KMS-11 (cell line): ENCODE measurements around the gene ALDOB.

ENCODE experiments used
- H2AFZ ChIP-seq: fragments of 200-600 bp; sonication (generic); 2 replicates; pipeline ENCODE4 v1.6.1; 2016; ENCODE audit warnings: antibody characterized with exemption, mixed run types, low read depth
- H3K27ac ChIP-seq: fragments of 200-600 bp; sonication (generic); 2 replicates; pipeline ENCODE4 v1.6.1; 2016; ENCODE audit warnings: mild to moderate bottlenecking, mixed run types
- H3K27me3 ChIP-seq: fragments of 200-600 bp; sonication (generic); 2 replicates; pipeline ENCODE4 v1.6.1; 2017; ENCODE audit warnings: mild to moderate bottlenecking, low read depth, mixed run types, moderate library complexity; ENCODE audit not compliant: insufficient read depth
- H3K36me3 ChIP-seq: fragments of 200-600 bp; sonication (generic); 2 replicates; pipeline ENCODE4 v1.6.1; 2017; ENCODE audit warnings: mild to moderate bottlenecking, mixed run types; ENCODE audit not compliant: insufficient read depth
- H3K4me1 ChIP-seq: fragments of 200-600 bp; sonication (generic); 2 replicates; pipeline ENCODE4 v1.6.1; 2016; ENCODE audit warnings: mild to moderate bottlenecking, low read depth, mixed run types; ENCODE audit not compliant: poor library complexity, severe bottlenecking
- H3K4me2 ChIP-seq: fragments of 200-600 bp; sonication (generic); 2 replicates; pipeline ENCODE4 v1.7.0; 2016; ENCODE audit warnings: mild to moderate bottlenecking, mixed run types
- H3K4me3 ChIP-seq: fragments of 200-600 bp; sonication (generic); IDR thresholded peaks from 2 replicates; pipeline ENCODE4 v1.6.1; 2017; ENCODE audit warnings: low read depth, low read length, mixed read lengths; ENCODE audit not compliant: insufficient read depth
- H3K79me2 ChIP-seq: fragments of 200-600 bp; sonication (generic); 2 replicates; pipeline ENCODE4 v1.6.1; 2016; ENCODE audit warnings: low read depth, mixed run types; ENCODE audit not compliant: insufficient read depth
- H3K9ac ChIP-seq: fragments of 200-600 bp; sonication (generic); 2 replicates; pipeline ENCODE4 v1.6.1; 2016; ENCODE audit warnings: mild to moderate bottlenecking, mixed run types
- H4K20me1 ChIP-seq: fragments of 200-600 bp; sonication (generic); 2 replicates; pipeline ENCODE4 v1.6.1; 2016; ENCODE audit warnings: mild to moderate bottlenecking, mixed run types; ENCODE audit not compliant: insufficient read depth
- CTCF ChIP-seq: fragments of 200-600 bp; sonication (generic); conservative IDR thresholded peaks from 2 replicates; pipeline ENCODE4 v1.6.1; 2017; ENCODE audit warnings: low read depth, mild to moderate bottlenecking, antibody characterized with exemption, low read length, moderate library complexity, mixed read lengths

Gene ALDOB

DNA sequence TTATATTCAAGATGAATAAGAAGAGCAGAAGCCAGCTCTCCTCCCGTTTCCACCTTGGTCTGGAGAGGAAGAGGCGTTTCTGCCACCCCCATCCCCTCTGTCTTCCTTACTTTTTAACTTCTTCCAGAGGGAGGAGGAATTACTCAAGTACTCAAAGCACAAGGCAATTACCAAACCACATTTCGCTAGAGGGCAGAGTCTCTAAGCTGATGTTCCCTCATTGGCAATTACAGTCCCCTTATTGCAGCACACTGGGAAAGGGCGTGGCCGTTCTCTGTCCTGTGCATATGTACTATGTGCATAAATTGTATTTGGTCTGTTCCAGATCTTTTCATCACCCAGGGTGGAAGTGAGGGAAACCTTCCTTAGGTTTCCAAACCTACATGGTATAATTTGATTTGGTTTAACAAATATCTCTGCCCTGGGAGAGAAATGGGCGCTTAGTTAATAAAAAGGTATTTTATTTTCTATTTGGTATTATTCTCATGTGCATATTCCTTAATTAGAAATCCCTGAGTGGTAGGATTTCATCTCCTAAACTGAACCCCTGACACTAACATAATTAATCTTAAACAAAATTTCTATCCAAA, 29.8 kb upstream of the ALDOB start:
- no peak overlapping the region for H3K4me2 ChIP-seq
- H3K27ac ChIP-seq: no peak overlapping the region
- no peak for TF ChIP-seq CTCF
- no peaks in the 10 kb centered on the region for H3K36me3 ChIP-seq
- H3K4me1 ChIP-seq: no peaks in the 10 kb centered on the region
- H3K27me3 ChIP-seq: no peaks in the 10 kb centered on the region
- no peak overlapping the region for H3K9ac ChIP-seq
- H3K79me2 ChIP-seq: no peaks in the 10 kb centered on the region
- no peaks in the 10 kb centered on the region for H4K20me1 ChIP-seq
- no peak overlapping the region for H3K4me3 ChIP-seq
- no peak overlapping the region for H2AFZ ChIP-seq

DNA sequence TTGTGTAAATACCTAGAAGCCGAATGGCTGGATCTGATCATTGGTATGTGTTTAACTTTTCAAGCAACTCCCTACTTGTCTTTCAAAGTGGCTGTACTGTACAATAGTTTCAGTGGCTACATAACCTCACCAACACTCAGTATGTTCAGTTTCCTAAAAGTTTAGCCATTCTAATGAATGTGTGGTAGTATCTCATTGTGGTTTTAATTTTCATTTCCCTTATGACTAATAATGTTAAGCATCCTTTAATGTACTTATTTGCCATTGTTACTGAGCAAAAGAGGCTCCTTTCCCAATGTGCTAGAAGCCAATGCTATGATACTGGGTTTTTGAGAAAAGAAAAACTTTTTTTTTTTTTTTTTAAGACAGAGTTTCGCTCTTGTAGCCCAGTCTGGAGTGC, 27.8 kb upstream of the ALDOB start:
- Histone ChIP-seq H3K27ac (no peak overlapping the region), H2AFZ (no peak overlapping the region)

GRCh38 chr9:101462558-101462957, 27.0 kb upstream of the ALDOB start:
- Histone ChIP-seq H2AFZ (no peak overlapping the region), H3K79me2 (no peaks in the 10 kb centered on the region), H3K4me2 (no peak overlapping the region), H3K4me3 (no peak overlapping the region), H4K20me1 (no peaks in the 10 kb centered on the region), H3K36me3 (no peaks in the 10 kb centered on the region), H3K4me1 (no peaks in the 10 kb centered on the region), H3K27me3 (no peaks in the 10 kb centered on the region), H3K9ac (no peak overlapping the region), H3K27ac (no peak overlapping the region)
- no peak for TF ChIP-seq CTCF

More for the DNA sequence above, 27.8 kb upstream of the ALDOB start:
- Histone ChIP-seq H3K9ac (no peak overlapping the region), H3K4me3 (no peak overlapping the region), H3K4me2 (no peak overlapping the region), H4K20me1 (no peaks in the 10 kb centered on the region), H3K36me3 (no peaks in the 10 kb centered on the region), H3K27me3 (no peaks in the 10 kb centered on the region), H3K79me2 (no peaks in the 10 kb centered on the region), H3K4me1 (no peaks in the 10 kb centered on the region)
- TF ChIP-seq CTCF: no peak

- H3K36me3 ChIP-seq: no peaks in the 10 kb centered on the region
- no peak overlapping the region for H2AFZ ChIP-seq
- no peaks in the 10 kb centered on the region for H3K4me1 ChIP-seq
- no peak overlapping the region for H3K9ac ChIP-seq
- H3K27me3 ChIP-seq: no peaks in the 10 kb centered on the region
- H3K27ac ChIP-seq: no peak overlapping the region
- no peak for TF ChIP-seq CTCF
- H4K20me1 ChIP-seq: no peaks in the 10 kb centered on the region
- no peak overlapping the region for H3K4me3 ChIP-seq
- H3K4me2 ChIP-seq: no peak overlapping the region
- no peaks in the 10 kb centered on the region for H3K79me2 ChIP-seq
Observed at GRCh38 chr9:101460965-101461364, 25.4 kb upstream of the ALDOB start.
